ENCODE data around the gene SLC22A16.
"Not testable (repeated sequence)": the region's sequence is repeated elsewhere in the genome, so short reads cannot be mapped to it uniquely, and the experiment has no call there.

Gene SLC22A16

GRCh38 chr6:110512549-110512948 is 36.1 kb upstream of the SLC22A16 start:
- H3K4me3 ChIP-seq (ENCODE audit: low read depth, low read length); H3K9me3 ChIP-seq (ENCODE audit: control insufficient read depth, insufficient read depth, low read length); H3K27me3 ChIP-seq (ENCODE audit: control insufficient read depth, insufficient read depth, low read length); H3K36me3 ChIP-seq (ENCODE audit: control insufficient read depth, insufficient read depth, low read length); H3K4me1 ChIP-seq (ENCODE audit: control insufficient read depth, insufficient read depth, low read length); H3K9ac ChIP-seq (ENCODE audit: low read depth, low read length): not testable (repeated sequence)

DNA sequence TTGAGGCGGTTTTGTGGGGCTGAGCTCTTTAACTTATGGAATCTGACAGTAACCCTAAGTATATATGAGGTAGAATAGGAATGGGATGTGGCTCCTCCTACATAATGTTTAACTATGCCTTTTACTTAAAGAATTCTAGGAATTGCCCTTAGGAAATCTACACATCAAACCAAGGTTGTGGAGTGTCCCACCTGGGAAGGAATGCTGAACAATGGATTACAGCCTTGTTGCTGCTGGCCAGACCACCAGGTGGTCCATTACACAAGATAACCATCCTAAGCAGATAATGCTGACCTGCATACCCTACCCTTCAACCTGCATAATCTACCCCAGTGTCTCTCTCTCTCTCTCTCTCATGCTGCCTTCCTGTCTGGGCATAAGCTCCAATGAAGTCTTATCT is 35.0 kb upstream of the SLC22A16 start:
- Histone ChIP-seq H3K9me3 (ENCODE audit: control insufficient read depth, insufficient read depth, low read length) (no peaks in the 10 kb centered on the region), H3K4me3 (ENCODE audit: low read depth, low read length) (no peak overlapping the region), H3K9ac (ENCODE audit: low read depth, low read length) (peak overlapping the region; percentile 13), H3K4me1 (ENCODE audit: control insufficient read depth, insufficient read depth, low read length) (peaks cover 6% of the 10 kb centered on the region), H3K36me3 (ENCODE audit: control insufficient read depth, insufficient read depth, low read length) (no peaks in the 10 kb centered on the region), H3K27me3 (ENCODE audit: control insufficient read depth, insufficient read depth, low read length) (peaks cover 4% of the 10 kb centered on the region)

GRCh38 chr6:110509617-110510241 is 33.3 kb upstream of the SLC22A16 start:
- Histone ChIP-seq H3K4me1 (ENCODE audit: control insufficient read depth, insufficient read depth, low read length) (peaks cover 6% of the 10 kb centered on the region), H3K27me3 (ENCODE audit: control insufficient read depth, insufficient read depth, low read length) (peaks cover 4% of the 10 kb centered on the region), H3K9ac (ENCODE audit: low read depth, low read length) (no peak overlapping the region), H3K36me3 (ENCODE audit: control insufficient read depth, insufficient read depth, low read length) (no peaks in the 10 kb centered on the region), H3K4me3 (ENCODE audit: low read depth, low read length) (no peak overlapping the region), H3K9me3 (ENCODE audit: control insufficient read depth, insufficient read depth, low read length) (peaks cover 5% of the 10 kb centered on the region)

DNA sequence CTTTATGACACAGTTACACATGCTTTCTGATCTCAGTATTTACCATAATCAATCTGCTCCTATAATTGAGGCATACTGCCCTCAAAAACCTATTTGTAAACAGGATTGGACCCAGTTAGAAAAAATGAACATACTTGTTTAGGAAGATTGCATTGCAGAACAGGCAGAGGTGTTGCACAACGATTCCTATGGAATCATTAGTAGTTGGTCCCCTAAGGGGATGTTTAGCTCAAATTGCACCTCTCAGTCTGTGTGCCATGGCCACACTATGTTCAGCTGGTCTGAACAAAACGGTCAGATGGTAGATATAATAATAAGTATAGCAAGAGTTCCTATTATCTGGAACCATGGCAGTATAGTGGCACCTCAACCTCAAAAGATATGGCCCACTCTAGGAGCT is 28.5 kb upstream of the SLC22A16 start:
- H3K4me1 ChIP-seq (ENCODE audit: control insufficient read depth, insufficient read depth, low read length) = not testable (repeated sequence)

DNA sequence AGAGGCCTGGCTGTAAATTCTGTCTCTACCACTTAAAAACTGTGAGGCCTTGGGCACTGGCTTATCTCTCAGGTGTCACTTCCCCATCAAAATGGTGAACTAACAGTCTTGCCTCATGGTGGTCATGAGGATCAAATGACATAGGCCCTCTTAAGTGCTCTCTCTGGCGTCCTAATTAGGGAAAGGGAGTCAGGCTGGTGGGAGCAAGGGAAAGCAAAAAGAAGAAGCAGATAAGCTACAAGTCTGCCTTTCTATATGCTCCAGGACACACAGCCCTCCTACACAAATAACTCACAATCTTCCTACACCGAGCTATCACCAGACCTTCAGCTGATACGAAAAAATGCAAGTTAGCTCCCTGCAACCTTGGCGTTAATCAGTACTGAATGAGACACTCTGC is 19.5 kb upstream of the SLC22A16 start:
- Histone ChIP-seq H3K36me3 (ENCODE audit: control insufficient read depth, insufficient read depth, low read length) (no peaks in the 10 kb centered on the region), H3K4me3 (ENCODE audit: low read depth, low read length) (no peak overlapping the region), H3K27me3 (ENCODE audit: control insufficient read depth, insufficient read depth, low read length) (no peaks in the 10 kb centered on the region), H3K9ac (ENCODE audit: low read depth, low read length) (no peak overlapping the region), H3K9me3 (ENCODE audit: control insufficient read depth, insufficient read depth, low read length) (no peaks in the 10 kb centered on the region), H3K4me1 (ENCODE audit: control insufficient read depth, insufficient read depth, low read length) (no peaks in the 10 kb centered on the region)

More for the DNA sequence above, 28.5 kb upstream of the SLC22A16 start:
- not testable (repeated sequence) for H3K4me3 ChIP-seq (ENCODE audit: low read depth, low read length); H3K9ac ChIP-seq (ENCODE audit: low read depth, low read length); H3K9me3 ChIP-seq (ENCODE audit: control insufficient read depth, insufficient read depth, low read length); H3K27me3 ChIP-seq (ENCODE audit: control insufficient read depth, insufficient read depth, low read length); H3K36me3 ChIP-seq (ENCODE audit: control insufficient read depth, insufficient read depth, low read length)

- no peaks in the 10 kb centered on the region for H3K27me3 ChIP-seq (ENCODE audit: control insufficient read depth, insufficient read depth, low read length)
- no peak overlapping the region for H3K9ac ChIP-seq (ENCODE audit: low read depth, low read length)
- no peaks in the 10 kb centered on the region for H3K9me3 ChIP-seq (ENCODE audit: control insufficient read depth, insufficient read depth, low read length)
- no peaks in the 10 kb centered on the region for H3K36me3 ChIP-seq (ENCODE audit: control insufficient read depth, insufficient read depth, low read length)
- no peaks in the 10 kb centered on the region for H3K4me1 ChIP-seq (ENCODE audit: control insufficient read depth, insufficient read depth, low read length)
- no peak overlapping the region for H3K4me3 ChIP-seq (ENCODE audit: low read depth, low read length)
Measured at GRCh38 chr6:110493253-110493800, 16.9 kb upstream of the SLC22A16 start.

DNA sequence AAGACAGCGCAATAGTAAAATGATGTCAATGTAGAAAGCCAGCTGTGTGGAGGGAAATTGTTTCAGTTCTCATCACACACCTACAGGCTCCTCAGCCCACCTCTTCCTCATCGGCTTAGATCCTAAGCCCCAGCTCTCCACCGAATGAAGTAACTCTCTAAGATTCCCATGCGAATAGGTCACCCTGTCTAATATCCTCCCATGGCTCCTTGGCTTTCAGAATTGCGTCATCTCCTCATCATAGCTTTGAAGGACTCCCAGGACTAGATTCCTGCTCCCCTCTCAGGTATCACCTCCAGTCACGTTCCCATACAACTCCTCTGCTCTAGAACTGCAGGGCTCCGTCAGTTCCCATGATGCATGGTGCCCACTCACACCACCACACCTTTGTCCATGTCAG is 16.2 kb upstream of the SLC22A16 start:
- Histone ChIP-seq H3K9me3 (ENCODE audit: control insufficient read depth, insufficient read depth, low read length) (no peaks in the 10 kb centered on the region), H3K27me3 (ENCODE audit: control insufficient read depth, insufficient read depth, low read length) (no peaks in the 10 kb centered on the region), H3K9ac (ENCODE audit: low read depth, low read length) (no peak overlapping the region), H3K4me1 (ENCODE audit: control insufficient read depth, insufficient read depth, low read length) (no peaks in the 10 kb centered on the region), H3K36me3 (ENCODE audit: control insufficient read depth, insufficient read depth, low read length) (no peaks in the 10 kb centered on the region), H3K4me3 (ENCODE audit: low read depth, low read length) (no peak overlapping the region)

- no peaks in the 10 kb centered on the region for H3K4me1 ChIP-seq (ENCODE audit: control insufficient read depth, insufficient read depth, low read length)
- no peak overlapping the region for H3K4me3 ChIP-seq (ENCODE audit: low read depth, low read length)
- no peak overlapping the region for H3K9ac ChIP-seq (ENCODE audit: low read depth, low read length)
- no peaks in the 10 kb centered on the region for H3K27me3 ChIP-seq (ENCODE audit: control insufficient read depth, insufficient read depth, low read length)
- no peaks in the 10 kb centered on the region for H3K36me3 ChIP-seq (ENCODE audit: control insufficient read depth, insufficient read depth, low read length)
- H3K9me3 ChIP-seq (ENCODE audit: control insufficient read depth, insufficient read depth, low read length) = no peaks in the 10 kb centered on the region
Measured at GRCh38 chr6:110491644-110492317, 15.4 kb upstream of the SLC22A16 start.

DNA sequence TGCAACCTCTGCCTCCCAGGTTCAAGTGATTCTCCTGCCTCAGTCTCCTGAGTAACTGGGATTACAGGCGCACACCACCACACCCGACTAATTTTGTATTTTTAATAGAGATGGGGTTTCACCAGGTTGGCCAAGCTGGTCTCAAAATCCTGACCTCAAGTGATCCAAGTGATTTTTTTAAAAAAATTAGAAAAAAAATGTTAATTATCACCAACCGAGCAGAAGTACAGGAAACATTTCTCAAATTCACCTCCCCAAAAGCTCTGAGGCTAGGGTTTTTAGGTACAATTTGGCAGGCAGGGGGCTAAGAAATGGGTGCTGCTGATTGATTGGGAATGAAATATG is 14.9 kb upstream of the SLC22A16 start:
- H3K9ac ChIP-seq (ENCODE audit: low read depth, low read length) = no peak overlapping the region
- H3K27me3 ChIP-seq (ENCODE audit: control insufficient read depth, insufficient read depth, low read length) = no peaks in the 10 kb centered on the region
- no peaks in the 10 kb centered on the region for H3K4me1 ChIP-seq (ENCODE audit: control insufficient read depth, insufficient read depth, low read length)
- H3K4me3 ChIP-seq (ENCODE audit: low read depth, low read length) = no peak overlapping the region
- H3K9me3 ChIP-seq (ENCODE audit: control insufficient read depth, insufficient read depth, low read length) = no peaks in the 10 kb centered on the region
- no peaks in the 10 kb centered on the region for H3K36me3 ChIP-seq (ENCODE audit: control insufficient read depth, insufficient read depth, low read length)

GRCh38 chr6:110490110-110490509 is 13.7 kb upstream of the SLC22A16 start:
- H3K4me3 ChIP-seq (ENCODE audit: low read depth, low read length) = no peak overlapping the region
- no peaks in the 10 kb centered on the region for H3K27me3 ChIP-seq (ENCODE audit: control insufficient read depth, insufficient read depth, low read length)
- H3K4me1 ChIP-seq (ENCODE audit: control insufficient read depth, insufficient read depth, low read length) = no peaks in the 10 kb centered on the region
- no peak overlapping the region for H3K9ac ChIP-seq (ENCODE audit: low read depth, low read length)
- no peaks in the 10 kb centered on the region for H3K9me3 ChIP-seq (ENCODE audit: control insufficient read depth, insufficient read depth, low read length)
- H3K36me3 ChIP-seq (ENCODE audit: control insufficient read depth, insufficient read depth, low read length) = no peaks in the 10 kb centered on the region

DNA sequence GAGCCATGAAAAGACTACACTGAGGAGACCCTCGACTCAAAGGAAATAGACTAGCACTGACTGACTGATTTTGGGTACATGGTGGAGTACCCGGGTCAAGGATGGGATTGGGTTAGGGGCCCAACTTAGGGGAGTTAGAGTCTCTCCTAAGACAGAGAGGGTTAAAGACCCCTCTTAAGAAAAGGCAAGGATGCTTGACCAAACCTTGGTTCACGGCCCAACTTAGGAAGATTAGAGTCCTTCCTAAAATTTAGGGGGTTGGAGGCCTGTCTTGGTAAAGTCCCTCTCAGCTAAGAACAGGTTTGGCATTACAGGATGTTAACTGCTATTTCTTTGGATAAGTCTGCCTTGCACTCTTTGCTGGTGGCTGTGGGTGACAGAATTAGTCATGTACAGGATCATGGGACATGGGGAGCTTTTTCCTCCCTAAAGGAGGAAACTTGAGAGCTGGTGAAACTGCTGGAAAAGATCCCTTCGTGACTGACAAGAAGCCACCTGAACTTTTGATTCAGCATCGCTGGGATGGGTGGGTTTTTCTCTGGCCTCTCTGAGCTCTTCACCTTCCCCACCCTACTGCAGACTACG is 12.3 kb upstream of the SLC22A16 start:
- Histone ChIP-seq H3K4me3 (ENCODE audit: low read depth, low read length) (no peak overlapping the region), H3K36me3 (ENCODE audit: control insufficient read depth, insufficient read depth, low read length) (no peaks in the 10 kb centered on the region), H3K4me1 (ENCODE audit: control insufficient read depth, insufficient read depth, low read length) (no peaks in the 10 kb centered on the region), H3K27me3 (ENCODE audit: control insufficient read depth, insufficient read depth, low read length) (no peaks in the 10 kb centered on the region), H3K9ac (ENCODE audit: low read depth, low read length) (no peak overlapping the region), H3K9me3 (ENCODE audit: control insufficient read depth, insufficient read depth, low read length) (no peaks in the 10 kb centered on the region)

- not testable (repeated sequence) for H3K9ac ChIP-seq (ENCODE audit: low read depth, low read length); H3K9me3 ChIP-seq (ENCODE audit: control insufficient read depth, insufficient read depth, low read length); H3K4me3 ChIP-seq (ENCODE audit: low read depth, low read length); H3K27me3 ChIP-seq (ENCODE audit: control insufficient read depth, insufficient read depth, low read length); H3K36me3 ChIP-seq (ENCODE audit: control insufficient read depth, insufficient read depth, low read length); H3K4me1 ChIP-seq (ENCODE audit: control insufficient read depth, insufficient read depth, low read length)
Measured at GRCh38 chr6:110487968-110488381, 11.6 kb upstream of the SLC22A16 start.

Measured in iPS-15b (cell line).